A549 (cell line): Measurements from ENCODE around the gene THRAP3. TPM values are rescaled to one million over a fixed set of nuclear protein-coding genes. Genes with fewer than 3 reads are reported as not detected.
"Not testable (repeated sequence)": the region's sequence is repeated elsewhere in the genome, so short reads cannot be mapped to it uniquely, and the experiment has no call there.

Source experiments
- ATAC-seq, 2 experiments: fragments of 200-7000 bp in 1 of 2; fragments of >200 bp in 1 of 2; cut with Nextera tagmentation in 1 of 2; cut with Tn5 transposase in 1 of 2; 3 replicates each; pipeline versions ENCODE4 v1.8.0 to v1.9.1; 2018 to 2020; ENCODE audit warnings: mild to moderate bottlenecking in 1 of 2, moderate library complexity in 1 of 2
- CTCF ChIA-PET: fragments of 300-600 bp; sonication (Branson Sonifier 250); formaldehyde crosslinking; extraction: SDS; loops from one replicate; lab custom pipeline; 2021; ENCODE audit warnings: antibody characterized with exemption, inconsistent platforms; lab: Yijun Ruan, JAX
- POLR2A ChIA-PET: fragments of 350-600 bp; formaldehyde crosslinking; extraction: SDS; loops from one replicate; lab custom pipeline; 2021; ENCODE audit warnings: antibody characterized with exemption, inconsistent platforms; lab: Yijun Ruan, JAX
- DNase-seq, 2 experiments: peaks; one replicate each; pipeline versions ENCODE4 v3.0.0 to v3.0.0-alpha.2; 2011 to 2016; ENCODE audit warnings: low read depth in 1 of 2, low spot score in 1 of 2
- FAIRE-seq: peaks from 2 replicates; lab custom pipeline; 2011; peaks lifted over from hg19 to GRCh38; lab: Jason Lieb, UNC
- H3K27ac ChIP-seq, 2 experiments: fragments of >200 bp; sonication (Bioruptor Twin); formaldehyde crosslinking; 3 replicates each; pipeline ENCODE4 v1.5.1; 2016 to 2017
- H3K4me1 ChIP-seq: fragments of >200 bp; sonication (Bioruptor Twin); formaldehyde crosslinking; 3 replicates; pipeline ENCODE4 v1.6.1; 2016
- H3K4me2 ChIP-seq: fragments of >200 bp; sonication (Bioruptor Twin); formaldehyde crosslinking; 3 replicates; pipeline ENCODE4 v1.6.1; 2016
- H3K4me3 ChIP-seq: fragments of >200 bp; sonication (Bioruptor Twin); formaldehyde crosslinking; 3 replicates; pipeline ENCODE4 v1.5.1; 2016
- H3K9me3 ChIP-seq: fragments of >200 bp; sonication (Bioruptor Twin); formaldehyde crosslinking; 3 replicates; pipeline ENCODE4 v1.6.1; 2016
- ESRRA ChIP-seq: fragments of 150-350 bp; IDR thresholded peaks from 2 replicates; pipeline ENCODE4 v1.6.1; 2014; ENCODE audit warnings: mild to moderate bottlenecking, low read length, borderline replicate concordance
- FOSL2 ChIP-seq, 2 experiments: fragments of 450-650 bp in 1 of 2; fragments of >200 bp in 1 of 2; sonication (Bioruptor Twin) in 1 of 2; formaldehyde crosslinking; IDR thresholded peaks; 2 replicates each; pipeline versions ENCODE4 v1.5.0 to v1.6.1; 2016 to 2020; ENCODE audit warnings: mild to moderate bottlenecking in 1 of 2, moderate library complexity in 1 of 2
- HEYL ChIP-seq: fragments of 250-450 bp; sonication (Bioruptor Pico); IDR thresholded peaks from 2 replicates; pipeline ENCODE4 v1.8.0; 2021; ENCODE audit warnings: mild to moderate bottlenecking, moderate library complexity
- HOXA7 ChIP-seq: fragments of 250-450 bp; sonication (Bioruptor Pico); IDR thresholded peaks from 2 replicates; pipeline ENCODE4 v1.5.0; 2020; ENCODE audit warnings: mild to moderate bottlenecking, moderate library complexity
- JUN ChIP-seq, 2 experiments: fragments of >200 bp; sonication (Bioruptor Twin); formaldehyde crosslinking; IDR thresholded peaks; 2 replicates in 1 of 2; 3 replicates in 1 of 2; pipeline ENCODE4 v1.6.1; 2016 to 2017
- KDM5A ChIP-seq: fragments of 200-600 bp; sonication (generic); IDR thresholded peaks from 2 replicates; pipeline ENCODE4 v1.6.1; 2016; ENCODE audit warnings: antibody characterized with exemption, mild to moderate bottlenecking
- MAFK ChIP-seq: fragments of 450-650 bp; IDR thresholded peaks from 2 replicates; pipeline ENCODE4 v1.6.1; 2014; ENCODE audit not compliant: partially characterized antibody
- MAZ ChIP-seq: fragments of 150-350 bp; IDR thresholded peaks from 2 replicates; pipeline ENCODE4 v1.6.1; 2014; ENCODE audit warnings: antibody characterized with exemption, low read depth, low read length, borderline replicate concordance
- NR3C1 ChIP-seq: fragments of >200 bp; sonication (Bioruptor Twin); formaldehyde crosslinking; IDR thresholded peaks from 3 replicates; pipeline ENCODE4 v1.6.1; 2017
- POLR2A ChIP-seq: IDR thresholded peaks from 2 replicates; pipeline ENCODE4 v1.6.1; 2012; ENCODE audit warnings: mild to moderate bottlenecking, low read length
- RAD21 ChIP-seq, 2 experiments: fragments of >200 bp in 1 of 2; sonication (Bioruptor Twin) in 1 of 2; formaldehyde crosslinking in 1 of 2; IDR thresholded peaks in 1 of 2; conservative IDR thresholded peaks in 1 of 2; 2 replicates in 1 of 2; 3 replicates in 1 of 2; pipeline ENCODE4 v1.6.1; 2012 to 2018; ENCODE audit warnings: inconsistent platforms in 1 of 2
- RCOR1 ChIP-seq: fragments of 150-350 bp; IDR thresholded peaks from 2 replicates; pipeline ENCODE4 v1.6.1; 2014; ENCODE audit warnings: antibody characterized with exemption, low read length, low read depth
- RFX5 ChIP-seq: fragments of 450-650 bp; IDR thresholded peaks from 2 replicates; pipeline ENCODE4 v1.7.1; 2014; ENCODE audit warnings: antibody characterized with exemption, mild to moderate bottlenecking, moderate library complexity
- SMC3 ChIP-seq: fragments of >200 bp; sonication (Bioruptor Twin); formaldehyde crosslinking; IDR thresholded peaks from 3 replicates; pipeline ENCODE4 v1.6.1; 2018; ENCODE audit warnings: inconsistent platforms
- WGBS: methylation state at CpG from one replicate; pipeline ENCODE4 v1.1.6; 2017; ENCODE audit errors: missing lambda C conversion rate; 5-methylcytosine and 5-hydroxymethylcytosine counted together
- polyA plus RNA-seq, 4 experiments: library from polyadenylated mRNA; depleted of rRNA in 3 of 4; stranded (reverse); fragments of >200 nt; fragmentation: RNase III in 1 of 4; extraction: RNeasy Plus Mini Kit Qiagen cat#74134 plus additional on column Dnase treatment in 1 of 4; gene quantifications; 2 replicates in 3 of 4; 3 replicates in 1 of 4; pipeline ENCODE4 v1.2.3, GENCODE V29; 2011 to 2017
- TF ChIP-seq, protein P1 (sequence below): fragments of >200 bp; sonication (Bioruptor Twin); formaldehyde crosslinking; IDR thresholded peaks from 2 replicates; pipeline ENCODE4 v1.6.1; 2016
- TF ChIP-seq, protein P2 (sequence below): fragments of >200 bp; sonication (Bioruptor Twin); formaldehyde crosslinking; IDR thresholded peaks from 3 replicates; pipeline ENCODE4 v1.5.1; 2016
- TF ChIP-seq, protein P3 (sequence below): IDR thresholded peaks from 2 replicates; pipeline ENCODE4 v1.6.1; 2012
- TF ChIP-seq, protein P4 (sequence below): fragments of 250-450 bp; sonication (Bioruptor Pico); IDR thresholded peaks from 2 replicates; pipeline ENCODE4 v1.5.0; 2021; ENCODE audit warnings: mild to moderate bottlenecking, moderate library complexity, borderline replicate concordance

Gene THRAP3
- polyA plus RNA-seq, 2 of the 4 experiments (the other 2 are of a cell fraction), result 60.0 to 60.7 TPM

- peak overlapping the region; percentile 67 for H3K4me2 ChIP-seq
- peak overlapping the region; percentile 88 to 90 for H3K27ac ChIP-seq
- no peaks in the 10 kb centered on the region for H3K9me3 ChIP-seq
- peak; percentile 96 to 98 for ATAC-seq
- WGBS, result 0% methylated on average over 6 of the region's 9 CpGs
- TF ChIP-seq HOXA7 (CRISPR knock-in tag) (no peak), FOSL2 (IDR thresholded peaks at IDR 0.05) (no peak), FOSL2 (CRISPR knock-in tag; IDR thresholded peaks at IDR 0.05) (0 out of 2 replicates have a peak, but pooled peaks have one; percentile 25), JUN (IDR thresholded peaks at IDR 0.05) (no peak), MAFK (no peak), MAZ (no peak), SMC3 (peak; percentile 93), RAD21 (conservative IDR thresholded peaks at IDR 0.05 in 1 of 2, IDR thresholded peaks at IDR 0.05 in 1 of 2) (peak; percentile 89 to 92), POLR2A (no peak)
- TF ChIP-seq, protein P1, sequence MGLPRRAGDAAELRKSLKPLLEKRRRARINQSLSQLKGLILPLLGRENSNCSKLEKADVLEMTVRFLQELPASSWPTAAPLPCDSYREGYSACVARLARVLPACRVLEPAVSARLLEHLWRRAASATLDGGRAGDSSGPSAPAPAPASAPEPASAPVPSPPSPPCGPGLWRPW, result no peak
- TF ChIP-seq, protein P2, sequence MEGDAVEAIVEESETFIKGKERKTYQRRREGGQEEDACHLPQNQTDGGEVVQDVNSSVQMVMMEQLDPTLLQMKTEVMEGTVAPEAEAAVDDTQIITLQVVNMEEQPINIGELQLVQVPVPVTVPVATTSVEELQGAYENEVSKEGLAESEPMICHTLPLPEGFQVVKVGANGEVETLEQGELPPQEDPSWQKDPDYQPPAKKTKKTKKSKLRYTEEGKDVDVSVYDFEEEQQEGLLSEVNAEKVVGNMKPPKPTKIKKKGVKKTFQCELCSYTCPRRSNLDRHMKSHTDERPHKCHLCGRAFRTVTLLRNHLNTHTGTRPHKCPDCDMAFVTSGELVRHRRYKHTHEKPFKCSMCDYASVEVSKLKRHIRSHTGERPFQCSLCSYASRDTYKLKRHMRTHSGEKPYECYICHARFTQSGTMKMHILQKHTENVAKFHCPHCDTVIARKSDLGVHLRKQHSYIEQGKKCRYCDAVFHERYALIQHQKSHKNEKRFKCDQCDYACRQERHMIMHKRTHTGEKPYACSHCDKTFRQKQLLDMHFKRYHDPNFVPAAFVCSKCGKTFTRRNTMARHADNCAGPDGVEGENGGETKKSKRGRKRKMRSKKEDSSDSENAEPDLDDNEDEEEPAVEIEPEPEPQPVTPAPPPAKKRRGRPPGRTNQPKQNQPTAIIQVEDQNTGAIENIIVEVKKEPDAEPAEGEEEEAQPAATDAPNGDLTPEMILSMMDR, result peak; percentile 68
- TF ChIP-seq, protein P3, sequence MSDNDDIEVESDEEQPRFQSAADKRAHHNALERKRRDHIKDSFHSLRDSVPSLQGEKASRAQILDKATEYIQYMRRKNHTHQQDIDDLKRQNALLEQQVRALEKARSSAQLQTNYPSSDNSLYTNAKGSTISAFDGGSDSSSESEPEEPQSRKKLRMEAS, result 0 out of 2 replicates have a peak, but pooled peaks have one; percentile 18
- DNase-seq, result peak; percentile 81 to 88
- CTCF ChIA-PET, result interaction anchor here (0.7 to 8.1 kb wide), 54 partner anchors 9 to 235 kb away, joined by 3 to 114 read pairs (median 6); partner anchors contain the start of genes SH3D21, THRAP3 and TRAPPC3
- POLR2A ChIA-PET, result interaction anchor here (1.9 to 2.2 kb wide), 2 partner anchors 32 to 38 kb away, joined by 7 to 21 read pairs; partner anchors contain the start of genes MAP7D1 and TRAPPC3
- FAIRE-seq, result peak; percentile 94
- peaks cover 8% of the 10 kb centered on the region for H3K4me1 ChIP-seq
- no peak overlapping the region for H3K4me3 ChIP-seq
These were observed 36.2 kb upstream of the THRAP3 start for GRCh38 chr1:36187800-36188593.

GRCh38 chr1:36196805-36197204 lies 27.4 kb upstream of the THRAP3 start:
- WGBS, result no CpG with 5 or more reads among the region's 12 CpGs
- FAIRE-seq, H3K9me3 ChIP-seq, H3K4me2 ChIP-seq, DNase-seq, H3K27ac ChIP-seq, ATAC-seq, POLR2A ChIA-PET, H3K4me3 ChIP-seq: not testable (repeated sequence)
- H3K4me1 ChIP-seq, result peaks cover 22% of the 10 kb centered on the region
- CTCF ChIA-PET, result interaction anchor here (0.8 to 2.2 kb wide), 3 partner anchors 9 to 47 kb away, joined by 3 to 7 read pairs (median 3); partner anchors contain the start of gene TRAPPC3

GRCh38 chr1:36198641-36199040 lies 25.6 kb upstream of the THRAP3 start:
- no peak overlapping the region for H3K4me3 ChIP-seq
- peaks cover 30% of the 10 kb centered on the region for H3K4me1 ChIP-seq
- 89% methylated on average over 5 of the region's 5 CpGs for WGBS
- ChIA-PET CTCF (interaction anchor here (1.4 to 1.9 kb wide), 4 partner anchors 10 to 87 kb away, joined by 3 to 8 read pairs (median 6); partner anchors contain the start of gene TRAPPC3), POLR2A (no interaction called here)
- H3K9me3 ChIP-seq, result no peaks in the 10 kb centered on the region
- TF ChIP-seq KDM5A (no peak), RCOR1 (no peak), HOXA7 (CRISPR knock-in tag) (no peak), HEYL (no peak), RFX5 (no peak), NR3C1 (no peak), ESRRA (no peak)
- TF ChIP-seq, protein P4, sequence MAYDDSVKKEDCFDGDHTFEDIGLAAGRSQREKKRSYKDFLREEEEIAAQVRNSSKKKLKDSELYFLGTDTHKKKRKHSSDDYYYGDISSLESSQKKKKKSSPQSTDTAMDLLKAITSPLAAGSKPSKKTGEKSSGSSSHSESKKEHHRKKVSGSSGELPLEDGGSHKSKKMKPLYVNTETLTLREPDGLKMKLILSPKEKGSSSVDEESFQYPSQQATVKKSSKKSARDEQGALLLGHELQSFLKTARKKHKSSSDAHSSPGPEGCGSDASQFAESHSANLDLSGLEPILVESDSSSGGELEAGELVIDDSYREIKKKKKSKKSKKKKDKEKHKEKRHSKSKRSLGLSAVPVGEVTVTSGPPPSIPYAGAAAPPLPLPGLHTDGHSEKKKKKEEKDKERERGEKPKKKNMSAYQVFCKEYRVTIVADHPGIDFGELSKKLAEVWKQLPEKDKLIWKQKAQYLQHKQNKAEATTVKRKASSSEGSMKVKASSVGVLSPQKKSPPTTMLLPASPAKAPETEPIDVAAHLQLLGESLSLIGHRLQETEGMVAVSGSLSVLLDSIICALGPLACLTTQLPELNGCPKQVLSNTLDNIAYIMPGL, result no peak
- H3K27ac ChIP-seq, result peak overlapping the region in 1 of 2 experiments; percentile 76; a peak in 1 of 6 replicates
- ATAC-seq (no peak), DNase-seq (no peak), FAIRE-seq (no peak)
- no peak overlapping the region for H3K4me2 ChIP-seq
